ENCODE measurements around the gene ABCA8.

ABCA8 gene

DNA sequence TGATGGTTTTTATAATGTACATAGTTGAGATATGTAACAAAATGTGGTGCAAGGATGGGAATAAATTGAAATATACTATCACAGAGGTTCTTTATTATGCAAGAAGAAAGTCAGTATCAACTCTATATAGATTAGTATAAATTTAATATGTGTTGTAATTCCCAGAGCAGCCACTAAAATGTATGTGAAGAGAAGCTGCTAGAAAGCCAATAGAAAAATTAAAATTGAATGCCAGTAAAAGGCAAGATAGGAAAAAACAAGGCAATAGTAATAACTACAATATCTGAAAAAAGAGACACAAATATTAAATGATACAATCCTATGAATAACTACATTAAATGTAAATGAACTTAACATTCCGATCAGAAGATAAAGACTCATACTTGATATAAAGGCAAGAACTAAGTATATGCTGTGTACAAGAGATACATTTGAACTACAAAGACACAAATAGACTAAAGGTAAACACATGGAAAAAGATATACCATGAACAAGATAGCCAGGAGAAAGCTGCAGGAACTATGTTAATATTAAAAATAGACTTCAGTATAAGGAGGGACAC is 92.0 kb downstream of the ABCA8 start:
- TF ChIP-seq GATA3 (IDR thresholded peaks at IDR 0.05; ENCODE audit: low read depth, low read length): no peak
- TF ChIP-seq GATA2 (IDR thresholded peaks at IDR 0.05; ENCODE audit: low read depth, low read length): no peak

- TF ChIP-seq GATA2 (IDR thresholded peaks at IDR 0.05; ENCODE audit: low read depth, low read length) (peak; percentile 20; the same call in 1 of the 2 replicates), GATA3 (IDR thresholded peaks at IDR 0.05; ENCODE audit: low read depth, low read length) (no peak)
Observed at GRCh38 chr17:68861602-68862001, 93.6 kb downstream of the ABCA8 start.

GRCh38 chr17:68860941-68861340 is 94.3 kb downstream of the ABCA8 start:
- TF ChIP-seq GATA3 (IDR thresholded peaks at IDR 0.05; ENCODE audit: low read depth, low read length): no peak
- no peak for TF ChIP-seq GATA2 (IDR thresholded peaks at IDR 0.05; ENCODE audit: low read depth, low read length)

DNA sequence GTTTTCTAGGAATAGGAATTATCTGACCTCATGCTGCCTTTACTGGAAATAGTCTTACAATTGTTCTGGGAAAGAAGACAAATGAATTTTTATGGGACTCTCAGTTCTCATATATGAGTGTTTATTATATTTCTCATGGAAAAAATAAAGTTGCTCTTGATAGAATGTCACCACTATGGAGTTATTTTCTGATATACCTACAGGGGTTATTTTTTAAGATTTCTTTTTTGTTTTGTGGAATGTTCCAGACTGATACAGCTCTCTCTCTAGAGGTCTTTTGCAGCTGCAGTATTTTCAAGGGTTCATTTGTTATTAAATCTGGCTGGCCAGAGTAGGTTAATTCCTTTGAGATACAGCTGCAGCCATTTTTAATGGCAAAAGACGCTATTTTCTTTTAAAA is 100.7 kb downstream of the ABCA8 start:
- no peak for TF ChIP-seq GATA2 (IDR thresholded peaks at IDR 0.05; ENCODE audit: low read depth, low read length)
- TF ChIP-seq GATA3 (IDR thresholded peaks at IDR 0.05; ENCODE audit: low read depth, low read length): no peak

DNA sequence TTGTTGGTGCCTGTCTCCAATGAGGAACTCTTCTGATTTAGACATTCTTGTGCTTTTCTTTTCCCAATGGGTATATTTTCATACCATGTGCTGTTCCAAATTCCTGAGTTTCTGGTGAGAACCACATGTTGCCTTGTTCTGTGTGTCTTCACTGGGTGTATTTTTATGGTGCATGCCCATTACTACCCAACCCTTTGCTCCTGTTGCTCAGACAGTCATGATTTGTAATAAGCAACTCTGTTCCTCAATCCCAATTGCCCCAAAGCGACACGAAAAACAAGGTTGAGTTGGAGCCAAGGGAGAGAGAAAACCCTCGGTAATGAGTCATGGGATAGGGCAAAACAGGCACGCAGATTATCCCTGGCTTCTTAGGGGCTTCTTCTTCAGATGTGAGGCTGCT is 101.8 kb downstream of the ABCA8 start:
- no peak for TF ChIP-seq GATA2 (IDR thresholded peaks at IDR 0.05; ENCODE audit: low read depth, low read length)
- TF ChIP-seq GATA3 (IDR thresholded peaks at IDR 0.05; ENCODE audit: low read depth, low read length): no peak

GRCh38 chr17:68853036-68853435 is 102.2 kb downstream of the ABCA8 start:
- TF ChIP-seq GATA2 (IDR thresholded peaks at IDR 0.05; ENCODE audit: low read depth, low read length) (no peak), GATA3 (IDR thresholded peaks at IDR 0.05; ENCODE audit: low read depth, low read length) (no peak)

DNA sequence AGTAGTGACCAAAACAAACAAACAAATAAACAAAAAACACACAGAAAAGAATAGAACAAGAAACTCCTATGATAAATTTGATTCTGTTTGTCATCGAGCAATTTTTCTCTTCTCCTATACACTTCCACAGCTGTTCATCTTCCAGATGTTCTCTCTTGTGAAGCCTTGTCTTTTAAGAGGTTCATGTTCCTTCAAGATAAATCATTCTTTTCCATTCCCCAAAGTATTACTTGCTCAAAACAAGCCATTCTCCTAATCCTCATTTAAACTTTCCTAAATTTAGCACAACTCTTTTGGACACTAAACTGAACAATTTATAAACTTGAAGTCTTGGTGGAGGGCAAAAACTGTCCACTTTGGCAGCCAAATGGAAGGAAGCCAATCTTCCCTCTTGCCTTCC is 103.3 kb downstream of the ABCA8 start:
- no peak for TF ChIP-seq GATA3 (IDR thresholded peaks at IDR 0.05; ENCODE audit: low read depth, low read length)
- no peak for TF ChIP-seq GATA2 (IDR thresholded peaks at IDR 0.05; ENCODE audit: low read depth, low read length)

DNA sequence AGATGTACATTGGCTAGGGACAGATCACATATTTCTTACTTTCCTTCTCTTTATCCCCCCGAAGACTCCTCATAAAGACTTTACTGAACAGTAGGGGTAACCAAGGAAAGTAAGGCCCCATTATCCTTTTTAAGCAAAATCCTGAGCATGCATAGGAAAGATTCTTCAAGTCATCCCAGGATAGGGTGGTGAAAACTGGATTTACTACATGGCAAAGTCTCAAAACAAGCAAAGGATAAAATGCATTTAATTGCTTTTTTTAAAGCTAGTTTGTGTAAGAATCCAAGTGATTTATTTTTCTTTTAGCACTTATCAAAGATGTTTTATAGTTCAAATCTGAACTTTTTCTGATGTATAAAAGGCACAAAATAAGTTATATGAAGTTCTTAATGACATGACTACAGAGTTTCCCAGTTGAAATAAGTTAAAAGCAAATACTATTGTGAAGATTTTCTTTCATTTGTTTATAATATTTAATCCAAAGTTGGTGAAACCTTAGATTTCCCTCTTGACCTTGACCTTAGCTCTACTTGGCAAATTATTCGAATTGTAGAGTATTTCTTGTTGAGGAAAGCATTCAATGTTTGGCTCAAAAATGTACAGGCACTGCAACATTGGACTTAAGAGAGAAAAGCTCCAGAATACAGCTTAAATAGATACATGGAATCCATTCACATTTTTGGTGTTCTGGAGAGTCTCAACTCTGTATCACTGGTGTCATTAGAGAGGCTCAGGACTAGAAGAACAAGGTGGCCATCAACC is 104.3 kb downstream of the ABCA8 start:
- no peak for TF ChIP-seq GATA3 (IDR thresholded peaks at IDR 0.05; ENCODE audit: low read depth, low read length)

- TF ChIP-seq GATA2 (IDR thresholded peaks at IDR 0.05; ENCODE audit: low read depth, low read length): no peak
- no peak for TF ChIP-seq GATA3 (IDR thresholded peaks at IDR 0.05; ENCODE audit: low read depth, low read length)
Observed at GRCh38 chr17:68849673-68850610, 105.2 kb downstream of the ABCA8 start.

DNA sequence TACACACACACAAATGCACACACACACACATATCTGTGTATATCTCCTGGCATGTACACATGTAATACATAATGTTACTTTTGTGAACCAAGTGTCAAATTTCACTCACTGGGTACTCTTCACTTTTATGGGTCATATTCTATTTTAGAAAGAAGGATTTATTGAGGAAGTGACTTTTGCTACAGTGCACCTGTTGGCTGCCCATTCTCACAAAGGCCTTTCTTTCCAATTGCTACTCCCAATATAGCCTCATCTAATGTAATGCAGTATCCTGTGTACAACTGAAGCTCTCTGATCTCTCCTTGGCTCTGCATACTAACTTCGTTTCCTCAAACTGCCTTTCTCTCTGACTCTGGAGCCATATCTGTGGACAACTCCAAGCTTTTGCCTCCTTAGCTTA is 107.5 kb downstream of the ABCA8 start:
- TF ChIP-seq GATA2 (IDR thresholded peaks at IDR 0.05; ENCODE audit: low read depth, low read length) (no peak), GATA3 (IDR thresholded peaks at IDR 0.05; ENCODE audit: low read depth, low read length) (no peak)

- no peak for TF ChIP-seq GATA2 (IDR thresholded peaks at IDR 0.05; ENCODE audit: low read depth, low read length)
- TF ChIP-seq GATA3 (IDR thresholded peaks at IDR 0.05; ENCODE audit: low read depth, low read length): no peak
Observed at GRCh38 chr17:68843522-68843921, 111.7 kb downstream of the ABCA8 start.

DNA sequence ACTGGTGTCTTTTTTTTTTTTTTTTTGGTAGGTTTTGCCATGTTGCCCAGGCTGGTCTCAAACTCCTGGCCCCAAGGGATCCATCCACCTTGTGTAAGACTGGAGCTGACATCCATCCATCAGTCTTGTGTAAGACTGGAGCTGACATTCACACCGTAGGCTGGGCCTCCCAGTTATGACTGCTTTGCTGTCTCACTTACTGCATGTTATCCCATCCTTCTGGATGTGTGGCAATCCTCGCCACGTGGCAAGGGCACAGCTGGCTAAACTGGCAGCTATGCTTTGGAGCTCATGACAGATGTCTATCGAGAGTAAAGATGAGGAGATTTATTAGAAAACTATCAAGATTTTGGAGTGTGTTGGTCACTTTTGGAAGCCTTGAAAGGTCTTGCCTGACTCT is 115.1 kb downstream of the ABCA8 start:
- TF ChIP-seq GATA3 (IDR thresholded peaks at IDR 0.05; ENCODE audit: low read depth, low read length) (no peak), GATA2 (IDR thresholded peaks at IDR 0.05; ENCODE audit: low read depth, low read length) (no peak)

DNA sequence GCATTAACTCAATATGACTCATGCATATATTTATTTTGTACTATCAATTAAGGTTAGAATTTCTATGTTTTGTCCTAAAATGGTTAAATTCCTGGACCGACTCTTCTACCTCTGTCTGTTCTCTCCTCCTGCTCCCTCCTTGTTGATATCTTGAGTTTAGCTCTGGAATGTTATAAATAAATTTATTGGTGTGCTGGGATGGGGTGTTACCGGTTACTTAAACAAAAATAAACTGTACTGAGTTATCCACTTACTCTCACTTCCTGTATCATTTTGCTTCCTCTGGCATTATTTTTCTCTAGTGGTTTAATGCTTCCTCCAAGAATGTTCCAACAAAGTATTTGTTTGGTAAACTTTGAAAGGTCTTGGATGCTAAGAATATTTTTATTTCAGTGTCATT is 120.1 kb downstream of the ABCA8 start:
- no peak for TF ChIP-seq GATA3 (IDR thresholded peaks at IDR 0.05; ENCODE audit: low read depth, low read length)
- no peak for TF ChIP-seq GATA2 (IDR thresholded peaks at IDR 0.05; ENCODE audit: low read depth, low read length)

- TF ChIP-seq GATA3 (IDR thresholded peaks at IDR 0.05; ENCODE audit: low read depth, low read length) (no peak), GATA2 (IDR thresholded peaks at IDR 0.05; ENCODE audit: low read depth, low read length) (no peak)
Observed at GRCh38 chr17:68834328-68834836, 120.8 kb downstream of the ABCA8 start.

Measured in SH-SY5Y (cell line).